ENCODE results near the gene RMND5A. TPM values are rescaled to one million over a fixed set of nuclear protein-coding genes. Genes with fewer than 3 reads are reported as not detected.

RMND5A gene
- polyA plus RNA-seq, 2 donors, result 19.2 to 38.5 TPM

GRCh38 chr2:86758405-86758804 lies 38.3 kb downstream of the RMND5A start:
- no peaks in the 10 kb centered on the region for H3K27me3 ChIP-seq (ENCODE audit: control insufficient read depth in 1 of 2, insufficient read depth in 2 of 2, low read length in 2 of 2)
- no peak overlapping the region for H3K27ac ChIP-seq (ENCODE audit: low read depth in 2 of 2, low read length in 1 of 2)
- no peak overlapping the region for H3K4me3 ChIP-seq (ENCODE audit: low read depth in 1 of 2, low read length in 2 of 2)
- 93 to 94% methylated on average over 3 of the region's 3 CpGs for WGBS, 2 donors
- no peaks in the 10 kb centered on the region for H3K9me3 ChIP-seq (ENCODE audit: control insufficient read depth in 2 of 2, insufficient read depth in 1 of 2, low read depth in 1 of 2, low read length in 1 of 2)
- peaks cover 0 to 2% of the 10 kb centered on the region in 2 donors for H3K36me3 ChIP-seq (ENCODE audit: control insufficient read depth in 2 of 2, insufficient read depth in 2 of 2, low read length in 1 of 2)
- no peaks in the 10 kb centered on the region for H3K4me1 ChIP-seq (ENCODE audit: control insufficient read depth in 2 of 2, insufficient read depth in 2 of 2, low read length in 1 of 2)

GRCh38 chr2:86760371-86760770 lies 40.3 kb downstream of the RMND5A start:
- H3K36me3 ChIP-seq (ENCODE audit: control insufficient read depth in 2 of 2, insufficient read depth in 2 of 2, low read length in 1 of 2), result peaks cover 0 to 2% of the 10 kb centered on the region in 2 donors
- WGBS, 2 donors, result 82 to 87% methylated on average over 4 of the region's 4 CpGs

DNA sequence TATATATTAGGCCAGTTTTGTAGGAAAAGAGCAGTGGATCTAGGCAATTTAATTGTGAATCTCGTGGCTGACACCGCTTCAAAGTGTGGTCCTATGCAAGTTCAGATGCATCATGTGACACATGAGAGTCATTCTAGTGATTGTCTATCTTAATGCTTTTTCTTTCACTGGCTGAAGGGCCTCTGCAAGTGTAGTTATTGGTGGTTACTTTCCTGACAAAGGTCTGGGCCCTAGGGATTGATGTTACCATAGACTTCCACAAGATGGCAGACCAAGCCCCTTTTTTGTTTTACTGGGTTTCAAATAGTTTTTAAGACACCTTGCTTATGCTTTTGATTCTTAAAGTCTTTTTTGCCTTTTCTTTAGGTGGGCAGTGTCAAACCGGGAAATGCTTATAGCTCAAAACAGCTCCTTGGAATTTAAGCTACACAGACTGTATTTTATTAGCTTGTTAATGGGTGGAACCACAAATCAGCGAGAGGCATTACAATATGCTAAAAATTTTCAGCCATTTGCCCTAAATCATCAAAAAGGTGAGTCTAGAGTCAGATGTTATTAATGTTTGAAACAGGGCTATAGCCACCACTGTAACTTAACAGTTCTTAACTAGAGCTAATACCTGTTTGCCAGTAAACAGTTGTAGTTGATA lies 44.7 kb downstream of the RMND5A start:
- H3K27ac ChIP-seq (ENCODE audit: low read depth in 2 of 2, low read length in 1 of 2), result no peak overlapping the region
- no peaks in the 10 kb centered on the region for H3K27me3 ChIP-seq (ENCODE audit: control insufficient read depth in 1 of 2, insufficient read depth in 2 of 2, low read length in 2 of 2)
- H3K36me3 ChIP-seq (ENCODE audit: control insufficient read depth in 2 of 2, insufficient read depth in 2 of 2, low read length in 1 of 2), result peaks cover 11 to 12% of the 10 kb centered on the region in 2 donors
- no peak overlapping the region for H3K4me3 ChIP-seq (ENCODE audit: low read depth in 1 of 2, low read length in 2 of 2)
- no peaks in the 10 kb centered on the region for H3K4me1 ChIP-seq (ENCODE audit: control insufficient read depth in 2 of 2, insufficient read depth in 2 of 2, low read length in 1 of 2)
- no peaks in the 10 kb centered on the region for H3K9me3 ChIP-seq (ENCODE audit: control insufficient read depth in 2 of 2, insufficient read depth in 1 of 2, low read depth in 1 of 2, low read length in 1 of 2)
- WGBS, 2 donors, result 70 to 72% methylated on average over 4 of the region's 4 CpGs

More at GRCh38 chr2:86760371-86760770, 40.3 kb downstream of the RMND5A start:
- Histone ChIP-seq H3K27ac (ENCODE audit: low read depth in 2 of 2, low read length in 1 of 2) (no peak overlapping the region), H3K4me3 (ENCODE audit: low read depth in 1 of 2, low read length in 2 of 2) (no peak overlapping the region), H3K9me3 (ENCODE audit: control insufficient read depth in 2 of 2, insufficient read depth in 1 of 2, low read depth in 1 of 2, low read length in 1 of 2) (no peaks in the 10 kb centered on the region), H3K27me3 (ENCODE audit: control insufficient read depth in 1 of 2, insufficient read depth in 2 of 2, low read length in 2 of 2) (no peaks in the 10 kb centered on the region), H3K4me1 (ENCODE audit: control insufficient read depth in 2 of 2, insufficient read depth in 2 of 2, low read length in 1 of 2) (no peaks in the 10 kb centered on the region)

DNA sequence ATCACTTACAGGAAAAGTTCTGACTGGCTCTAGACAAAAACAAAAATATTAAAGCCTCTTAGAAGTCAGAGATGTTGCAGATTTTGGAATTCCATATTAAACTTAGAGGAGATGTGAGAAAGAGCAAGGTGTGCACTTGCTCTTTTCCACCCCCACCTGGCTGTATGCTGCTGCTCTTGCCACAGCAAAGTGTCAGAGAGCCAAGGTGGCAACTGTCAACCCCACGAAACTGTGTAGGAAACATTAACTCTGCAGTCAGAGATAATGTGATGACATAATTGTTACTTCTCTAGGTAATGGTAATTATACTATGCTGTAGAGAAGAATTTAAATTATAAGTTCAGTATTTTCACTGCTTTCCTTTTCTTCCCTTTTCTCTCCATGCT lies 45.2 kb downstream of the RMND5A start:
- Histone ChIP-seq H3K4me1 (ENCODE audit: control insufficient read depth in 2 of 2, insufficient read depth in 2 of 2, low read length in 1 of 2) (no peaks in the 10 kb centered on the region), H3K36me3 (ENCODE audit: control insufficient read depth in 2 of 2, insufficient read depth in 2 of 2, low read length in 1 of 2) (peaks cover 12 to 15% of the 10 kb centered on the region in 2 donors), H3K27me3 (ENCODE audit: control insufficient read depth in 1 of 2, insufficient read depth in 2 of 2, low read length in 2 of 2) (no peaks in the 10 kb centered on the region), H3K4me3 (ENCODE audit: low read depth in 1 of 2, low read length in 2 of 2) (no peak overlapping the region), H3K9me3 (ENCODE audit: control insufficient read depth in 2 of 2, insufficient read depth in 1 of 2, low read depth in 1 of 2, low read length in 1 of 2) (no peaks in the 10 kb centered on the region), H3K27ac (ENCODE audit: low read depth in 2 of 2, low read length in 1 of 2) (no peak overlapping the region)
- 58 to 65% methylated on average over 1 of the region's 1 CpG for WGBS, 2 donors

GRCh38 chr2:86768189-86768949 lies 48.3 kb downstream of the RMND5A start:
- no peaks in the 10 kb centered on the region for H3K27me3 ChIP-seq (ENCODE audit: control insufficient read depth in 1 of 2, insufficient read depth in 2 of 2, low read length in 2 of 2)
- peaks cover 15 to 30% of the 10 kb centered on the region in 2 donors for H3K36me3 ChIP-seq (ENCODE audit: control insufficient read depth in 2 of 2, insufficient read depth in 2 of 2, low read length in 1 of 2)
- H3K4me3 ChIP-seq (ENCODE audit: low read depth in 1 of 2, low read length in 2 of 2), result no peak overlapping the region
- H3K27ac ChIP-seq (ENCODE audit: low read depth in 2 of 2, low read length in 1 of 2), result no peak overlapping the region
- 88 to 90% methylated on average over 5 of the region's 5 CpGs for WGBS, 2 donors
- no peaks in the 10 kb centered on the region for H3K9me3 ChIP-seq (ENCODE audit: control insufficient read depth in 2 of 2, insufficient read depth in 1 of 2, low read depth in 1 of 2, low read length in 1 of 2)
- H3K4me1 ChIP-seq (ENCODE audit: control insufficient read depth in 2 of 2, insufficient read depth in 2 of 2, low read length in 1 of 2), result no peaks in the 10 kb centered on the region

DNA sequence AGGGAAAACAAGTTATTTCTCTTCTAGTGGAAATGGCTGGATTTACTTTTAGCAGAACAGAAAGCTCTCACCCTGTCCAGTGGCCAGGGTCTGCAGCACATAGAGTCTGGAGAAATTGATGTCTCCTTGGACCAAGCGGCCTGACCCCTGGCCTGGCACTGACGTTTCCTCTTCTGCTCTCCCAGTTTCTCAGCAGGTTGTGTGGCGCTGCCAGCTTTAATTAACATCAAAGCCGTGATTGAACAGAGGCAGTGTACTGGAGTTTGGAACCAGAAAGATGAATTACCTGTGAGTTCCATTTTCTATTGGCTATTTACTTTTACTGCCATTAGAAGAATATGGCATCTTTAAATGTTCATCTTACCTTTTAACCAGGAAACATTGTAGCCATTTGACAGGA lies 49.7 kb downstream of the RMND5A start:
- H3K27me3 ChIP-seq (ENCODE audit: control insufficient read depth in 1 of 2, insufficient read depth in 2 of 2, low read length in 2 of 2), result no peaks in the 10 kb centered on the region
- H3K36me3 ChIP-seq (ENCODE audit: control insufficient read depth in 2 of 2, insufficient read depth in 2 of 2, low read length in 1 of 2), result peaks cover 15 to 31% of the 10 kb centered on the region in 2 donors
- H3K4me1 ChIP-seq (ENCODE audit: control insufficient read depth in 2 of 2, insufficient read depth in 2 of 2, low read length in 1 of 2), result no peaks in the 10 kb centered on the region
- H3K4me3 ChIP-seq (ENCODE audit: low read depth in 1 of 2, low read length in 2 of 2), result no peak overlapping the region
- no peak overlapping the region for H3K27ac ChIP-seq (ENCODE audit: low read depth in 2 of 2, low read length in 1 of 2)
- 82 to 89% methylated on average over 4 of the region's 4 CpGs for WGBS, 2 donors
- H3K9me3 ChIP-seq (ENCODE audit: control insufficient read depth in 2 of 2, insufficient read depth in 1 of 2, low read depth in 1 of 2, low read length in 1 of 2), result no peaks in the 10 kb centered on the region

- Histone ChIP-seq H3K9me3 (ENCODE audit: control insufficient read depth in 2 of 2, insufficient read depth in 1 of 2, low read depth in 1 of 2, low read length in 1 of 2) (no peaks in the 10 kb centered on the region), H3K4me3 (ENCODE audit: low read depth in 1 of 2, low read length in 2 of 2) (no peak overlapping the region), H3K27ac (ENCODE audit: low read depth in 2 of 2, low read length in 1 of 2) (no peak overlapping the region), H3K27me3 (ENCODE audit: control insufficient read depth in 1 of 2, insufficient read depth in 2 of 2, low read length in 2 of 2) (no peaks in the 10 kb centered on the region), H3K36me3 (ENCODE audit: control insufficient read depth in 2 of 2, insufficient read depth in 2 of 2, low read length in 1 of 2) (peaks cover 16 to 29% of the 10 kb centered on the region in 2 donors), H3K4me1 (ENCODE audit: control insufficient read depth in 2 of 2, insufficient read depth in 2 of 2, low read length in 1 of 2) (no peaks in the 10 kb centered on the region)
- WGBS, 2 donors, result 84 to 86% methylated on average over 6 of the region's 6 CpGs
These were observed 50.8 kb downstream of the RMND5A start for GRCh38 chr2:86770816-86771301.

- Histone ChIP-seq H3K9me3 (ENCODE audit: control insufficient read depth in 2 of 2, insufficient read depth in 1 of 2, low read depth in 1 of 2, low read length in 1 of 2) (no peaks in the 10 kb centered on the region), H3K27me3 (ENCODE audit: control insufficient read depth in 1 of 2, insufficient read depth in 2 of 2, low read length in 2 of 2) (no peaks in the 10 kb centered on the region), H3K4me1 (ENCODE audit: control insufficient read depth in 2 of 2, insufficient read depth in 2 of 2, low read length in 1 of 2) (peaks cover 0 to 2% of the 10 kb centered on the region in 2 donors), H3K36me3 (ENCODE audit: control insufficient read depth in 2 of 2, insufficient read depth in 2 of 2, low read length in 1 of 2) (peaks cover 13 to 29% of the 10 kb centered on the region in 2 donors), H3K4me3 (ENCODE audit: low read depth in 1 of 2, low read length in 2 of 2) (no peak overlapping the region), H3K27ac (ENCODE audit: low read depth in 2 of 2, low read length in 1 of 2) (no peak overlapping the region)
- WGBS, 2 donors, result 69 to 70% methylated on average over 5 of the region's 5 CpGs
These were observed 52.5 kb downstream of the RMND5A start for GRCh38 chr2:86772611-86773010.

DNA sequence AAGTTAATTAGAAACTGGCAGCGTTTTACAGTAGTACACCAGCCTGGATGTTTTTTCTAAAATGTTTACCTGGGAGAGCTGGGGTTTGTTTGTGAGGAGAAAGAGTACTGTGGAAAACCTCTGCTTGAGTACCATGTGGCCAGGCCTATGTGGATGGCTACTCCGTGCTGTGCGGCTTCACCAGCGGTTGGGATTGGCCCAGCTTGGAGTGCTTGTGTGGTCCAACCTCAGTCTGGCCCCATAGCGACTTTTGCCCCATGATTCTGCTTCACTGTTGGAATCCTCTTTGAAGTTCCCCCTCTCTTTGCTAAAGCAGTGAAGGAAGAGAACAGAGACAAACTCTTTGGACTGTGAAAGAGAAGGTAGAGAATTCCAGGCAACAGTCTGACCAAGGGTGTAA lies 54.8 kb downstream of the RMND5A start:
- H3K9me3 ChIP-seq (ENCODE audit: control insufficient read depth in 2 of 2, insufficient read depth in 1 of 2, low read depth in 1 of 2, low read length in 1 of 2), result no peaks in the 10 kb centered on the region
- peaks cover 6 to 19% of the 10 kb centered on the region in 2 donors for H3K36me3 ChIP-seq (ENCODE audit: control insufficient read depth in 2 of 2, insufficient read depth in 2 of 2, low read length in 1 of 2)
- H3K4me3 ChIP-seq (ENCODE audit: low read depth in 1 of 2, low read length in 2 of 2), result no peak overlapping the region
- WGBS, 2 donors, result 69 to 73% methylated on average over 5 of the region's 5 CpGs
- peaks cover 0 to 2% of the 10 kb centered on the region in 2 donors for H3K4me1 ChIP-seq (ENCODE audit: control insufficient read depth in 2 of 2, insufficient read depth in 2 of 2, low read length in 1 of 2)
- no peak overlapping the region for H3K27ac ChIP-seq (ENCODE audit: low read depth in 2 of 2, low read length in 1 of 2)
- H3K27me3 ChIP-seq (ENCODE audit: control insufficient read depth in 1 of 2, insufficient read depth in 2 of 2, low read length in 2 of 2), result no peaks in the 10 kb centered on the region

Measured in esophagus (tissue), 2 donors.